Stomach (tissue), 4 donors: ENCODE measurements around the gene PHIP.

Experiments used
- CTCF ChIP-seq, 7 experiments: fragments of 450-650 bp in 4 of 7; fragments of 200-600 bp in 3 of 7; sonication (generic) in 3 of 7; IDR thresholded peaks; one replicate each; pipeline ENCODE4 v1.5.1; 2016 to 2019; ENCODE audit warnings: antibody characterized with exemption in 7 of 7, control low read depth in 2 of 7, mild to moderate bottlenecking in 1 of 7
- EP300 ChIP-seq: sonication (generic); formaldehyde crosslinking; IDR thresholded peaks from one replicate; pipeline ENCODE4 v1.6.1; 2017; ENCODE audit warnings: antibody characterized with exemption
- POLR2A ChIP-seq, 4 donors: fragments of 450-650 bp; IDR thresholded peaks; one replicate each; pipeline ENCODE4 v1.6.1; 2016; ENCODE audit warnings: antibody characterized with exemption in 4 of 4, control low read depth in 2 of 4, mild to moderate bottlenecking in 1 of 4, moderate library complexity in 1 of 4
- POLR2AphosphoS5 ChIP-seq, 3 donors: sonication (generic); formaldehyde crosslinking; IDR thresholded peaks; one replicate each; pipeline ENCODE4 v1.6.1; 2016; ENCODE audit warnings: antibody characterized with exemption in 3 of 3

GRCh38 chr6:79047072-79047471, 31.0 kb downstream of the PHIP start:
- TF ChIP-seq EP300 (no peak), POLR2AphosphoS5 (IDR thresholded peaks at IDR 0.05) (no peak), CTCF (IDR thresholded peaks at IDR 0.05) (no peak), POLR2A (IDR thresholded peaks at IDR 0.05) (no peak)
